Inflammatory macrophage treated with lipopolysaccharide for 4 hours (primary cell): ENCODE results near the gene MYL12B.

Experiments used
- DNase-seq: peaks from one replicate; pipeline ENCODE4 v3.0.0-alpha.2; 2020

MYL12B gene

GRCh38 chr18:3236470-3236869 is 25.5 kb upstream of the MYL12B start:
- DNase-seq, result no peak

- no peak for DNase-seq
Measured at GRCh38 chr18:3238742-3239141, 23.2 kb upstream of the MYL12B start.

GRCh38 chr18:3245185-3245564 is 16.8 kb upstream of the MYL12B start:
- DNase-seq, result no peak

- DNase-seq, result peak; percentile 91
Measured at GRCh38 chr18:3245853-3246634, 15.9 kb upstream of the MYL12B start.

- DNase-seq, result peak; percentile 56
Measured at GRCh38 chr18:3246635-3247239, 15.2 kb upstream of the MYL12B start.

GRCh38 chr18:3247240-3248061 is 14.5 kb upstream of the MYL12B start, which contains the start of gene MYL12A:
TSS of gene MYL12A (plus strand) at chr18:3247801. CDS start at chr18:3253248, 5,447 bp downstream.
- DNase-seq, result peak; percentile 98

GRCh38 chr18:3248062-3248657 is 13.8 kb upstream of the MYL12B start:
- DNase-seq, result peak; percentile 69

GRCh38 chr18:3248658-3249359 is 13.1 kb upstream of the MYL12B start:
- peak; percentile 84 for DNase-seq

GRCh38 chr18:3250237-3251107 is 11.5 kb upstream of the MYL12B start:
- DNase-seq, result peak; percentile 40

GRCh38 chr18:3251249-3251962 is 10.5 kb upstream of the MYL12B start:
- no peak for DNase-seq

- DNase-seq, result no peak
Measured at GRCh38 chr18:3251963-3252277, 10.0 kb upstream of the MYL12B start.

- DNase-seq, result no peak
Measured at GRCh38 chr18:3252843-3253242, 9.1 kb upstream of the MYL12B start.

GRCh38 chr18:3254725-3255124 is 7.2 kb upstream of the MYL12B start:
- no peak for DNase-seq

- DNase-seq, result no peak
Measured at GRCh38 chr18:3255611-3256165, 6.2 kb upstream of the MYL12B start.

- DNase-seq, result peak; percentile 60
Measured at GRCh38 chr18:3256693-3257626, 5.0 kb upstream of the MYL12B start.

GRCh38 chr18:3257627-3258120 is 4.3 kb upstream of the MYL12B start:
- DNase-seq, result no peak

GRCh38 chr18:3260995-3261372 is 949 bp upstream of the MYL12B start:
- DNase-seq, result no peak

- DNase-seq, result peak; percentile 40
Measured at GRCh38 chr18:3262234-3263131, 550 bp downstream of the MYL12B start.
